Muscle layer of duodenum (tissue), 2 donors: Measurements from ENCODE around the gene FAM25C.
"Not testable (repeated sequence)": the region's sequence is repeated elsewhere in the genome, so short reads cannot be mapped to it uniquely, and the experiment has no call there.

ENCODE experiments used
- H3K27ac ChIP-seq: one replicate; pipeline ENCODE4 v1.7.0; 2013; ENCODE audit warnings: mild to moderate bottlenecking, low read length
- H3K27me3 ChIP-seq: one replicate; pipeline ENCODE4 v1.7.0; 2013; ENCODE audit warnings: low read depth, mild to moderate bottlenecking, control low read depth, low read length
- H3K36me3 ChIP-seq, 2 donors: one replicate each; pipeline ENCODE4 v1.7.0; 2013; ENCODE audit warnings: low read length in 2 of 2, control low read depth in 1 of 2, mild to moderate bottlenecking in 1 of 2; ENCODE audit not compliant: insufficient read depth in 2 of 2, control insufficient read depth in 1 of 2
- H3K4me1 ChIP-seq, 2 donors: one replicate each; pipeline ENCODE4 v1.7.0; 2013; ENCODE audit warnings: low read length in 2 of 2, mild to moderate bottlenecking in 2 of 2, control low read depth in 1 of 2, moderate library complexity in 1 of 2; ENCODE audit not compliant: insufficient read depth in 2 of 2, control insufficient read depth in 1 of 2
- H3K4me3 ChIP-seq, 2 donors: one replicate each; pipeline ENCODE4 v1.7.0; 2013; ENCODE audit warnings: low read length in 2 of 2, low read depth in 1 of 2, mild to moderate bottlenecking in 1 of 2
- H3K9me3 ChIP-seq, 2 donors: one replicate each; pipeline ENCODE4 v1.7.0; 2013; ENCODE audit warnings: low read length in 2 of 2, control low read depth in 1 of 2, mild to moderate bottlenecking in 1 of 2; ENCODE audit not compliant: control insufficient read depth in 1 of 2
- donor health status: healthy.

FAM25C gene

DNA sequence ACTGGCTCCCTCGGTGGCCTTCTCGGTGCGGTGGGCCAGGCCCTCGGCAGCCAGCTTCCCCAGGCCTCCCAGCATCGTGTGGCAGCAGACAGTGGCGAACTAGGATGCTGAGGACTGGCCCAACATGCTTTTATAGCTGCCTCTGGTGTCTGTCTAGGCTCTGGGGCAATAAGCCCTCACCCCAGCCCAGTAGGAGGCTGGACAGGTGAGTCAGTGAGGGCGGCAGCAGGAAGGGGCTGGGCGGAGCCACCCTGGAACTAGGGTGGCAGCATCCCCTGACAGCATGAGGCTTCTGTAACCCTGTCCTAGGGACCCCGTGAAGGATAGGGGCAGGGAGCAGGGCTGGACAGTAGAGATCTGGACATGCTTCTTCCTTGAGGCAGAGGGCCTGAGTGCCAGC lies at the start of gene FAM25C:
Gene FAM25C (minus strand): TSS at position 101 of the 400 bp plus-strand sequence. CDS start 26 bp downstream, at position 75.
- not testable (repeated sequence) for H3K27ac ChIP-seq, H3K4me1 ChIP-seq, H3K9me3 ChIP-seq, H3K36me3 ChIP-seq, H3K27me3 ChIP-seq, H3K4me3 ChIP-seq

DNA sequence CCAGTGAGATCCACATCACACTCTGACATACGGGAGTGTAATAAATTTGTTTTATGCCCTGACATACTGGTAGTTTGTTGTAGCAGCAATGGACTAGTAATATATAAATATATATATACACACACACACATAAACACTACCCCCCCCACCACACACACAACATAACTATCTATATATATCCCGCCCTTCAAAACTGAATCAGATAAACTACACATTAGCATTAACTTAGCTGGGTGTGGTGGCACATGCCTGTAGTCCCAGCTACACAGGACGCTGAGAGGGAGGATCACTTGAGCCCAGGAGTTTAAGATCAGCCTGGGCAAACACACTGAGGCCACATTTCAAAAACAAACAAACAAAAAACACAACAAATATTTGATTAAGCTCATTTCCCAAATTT lies 45.0 kb upstream of the FAM25C start:
- not testable (repeated sequence) for H3K36me3 ChIP-seq, H3K4me3 ChIP-seq, H3K9me3 ChIP-seq, H3K27ac ChIP-seq, H3K4me1 ChIP-seq, H3K27me3 ChIP-seq

DNA sequence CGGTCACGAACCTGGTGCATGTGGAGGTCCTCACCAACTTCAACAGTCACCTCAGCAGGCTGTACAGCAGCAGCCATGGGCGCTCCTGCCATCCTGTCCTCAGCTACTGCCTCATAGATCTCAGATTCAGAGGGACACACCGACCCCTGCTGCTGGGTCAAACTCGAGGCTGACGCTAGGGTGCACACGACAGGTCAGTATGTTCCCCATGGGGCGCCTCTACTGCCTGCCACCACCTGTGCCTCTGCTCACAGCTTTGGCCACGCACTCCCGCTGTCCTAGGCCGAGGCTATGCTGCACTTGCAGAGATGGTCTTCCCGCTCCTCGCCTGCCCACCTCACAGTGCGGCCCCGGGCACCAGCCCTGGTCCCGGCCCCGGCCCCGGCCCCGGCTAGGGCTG lies 31.8 kb upstream of the FAM25C start:
- not testable (repeated sequence) for H3K27me3 ChIP-seq, H3K36me3 ChIP-seq, H3K4me1 ChIP-seq, H3K4me3 ChIP-seq, H3K27ac ChIP-seq, H3K9me3 ChIP-seq

DNA sequence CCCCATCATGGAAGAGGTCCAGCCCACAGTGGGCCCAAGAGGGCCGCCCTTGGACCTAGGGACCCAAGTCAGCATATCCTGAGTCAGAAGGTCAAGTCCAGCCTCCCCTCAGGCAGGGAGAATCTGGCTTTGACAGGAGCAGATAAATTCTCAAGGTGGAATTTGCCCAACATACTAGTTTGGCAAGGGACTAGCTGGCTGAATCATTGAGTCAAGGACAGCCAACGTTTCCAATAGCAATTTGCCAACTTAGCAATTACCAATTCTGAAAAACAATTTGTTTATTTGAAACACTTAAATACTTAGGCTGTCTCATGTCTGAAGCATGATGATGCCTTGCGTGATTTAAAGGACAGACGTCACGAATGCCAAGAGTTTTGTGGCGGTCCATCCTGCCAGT lies 2.7 kb upstream of the FAM25C start:
- not testable (repeated sequence) for H3K27ac ChIP-seq, H3K4me3 ChIP-seq, H3K36me3 ChIP-seq, H3K4me1 ChIP-seq, H3K9me3 ChIP-seq, H3K27me3 ChIP-seq

- not testable (repeated sequence) for H3K27me3 ChIP-seq, H3K9me3 ChIP-seq, H3K4me3 ChIP-seq, H3K36me3 ChIP-seq, H3K27ac ChIP-seq, H3K4me1 ChIP-seq
Measured at GRCh38 chr10:47994045-47994444, 5.5 kb downstream of the FAM25C start.

GRCh38 chr10:47992560-47992959 lies 7.0 kb downstream of the FAM25C start:
- not testable (repeated sequence) for H3K27me3 ChIP-seq, H3K36me3 ChIP-seq, H3K4me3 ChIP-seq, H3K9me3 ChIP-seq, H3K4me1 ChIP-seq, H3K27ac ChIP-seq

DNA sequence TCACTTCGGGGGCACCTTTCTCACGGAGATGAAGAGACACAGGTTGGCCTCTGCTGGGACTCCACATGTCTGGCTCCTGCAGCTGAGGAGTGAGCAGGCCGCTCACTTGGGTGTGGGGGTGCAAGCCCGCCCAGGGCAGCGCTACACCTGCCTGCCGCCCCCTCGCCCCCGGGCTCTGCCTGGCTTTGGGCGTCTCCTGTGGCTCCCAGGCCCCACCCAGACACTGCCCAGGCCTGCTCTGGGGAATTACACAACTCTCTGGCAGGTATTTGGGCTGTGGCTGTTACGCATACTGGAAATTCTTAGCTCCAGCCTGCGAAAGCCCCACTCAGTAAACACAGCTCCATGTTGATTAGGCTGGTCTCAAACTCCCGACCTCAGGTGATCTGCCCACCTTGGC lies 7.9 kb downstream of the FAM25C start:
- not testable (repeated sequence) for H3K4me3 ChIP-seq, H3K36me3 ChIP-seq, H3K4me1 ChIP-seq, H3K9me3 ChIP-seq, H3K27ac ChIP-seq, H3K27me3 ChIP-seq

DNA sequence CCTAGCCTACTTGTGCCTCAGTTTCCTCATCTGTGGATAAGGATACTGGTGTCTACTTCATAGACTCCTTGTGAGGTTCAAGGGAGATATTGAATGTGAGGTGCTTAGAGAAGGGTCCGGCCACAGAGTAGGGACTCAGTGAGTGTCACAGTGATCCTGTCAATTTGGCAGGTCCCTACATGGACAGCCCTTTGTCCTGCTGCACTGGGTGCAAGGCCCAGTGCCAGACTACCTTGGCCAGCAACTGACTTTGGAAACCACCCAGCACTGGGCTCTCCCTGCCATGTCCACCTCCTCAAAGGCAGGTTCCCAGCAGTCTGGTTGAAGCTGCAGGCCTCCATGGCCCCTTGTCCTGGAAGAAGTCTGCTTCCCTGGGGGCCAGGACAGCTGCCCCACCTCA lies 9.5 kb downstream of the FAM25C start:
- H3K9me3 ChIP-seq, H3K36me3 ChIP-seq, H3K27me3 ChIP-seq, H3K4me1 ChIP-seq, H3K27ac ChIP-seq, H3K4me3 ChIP-seq: not testable (repeated sequence)

DNA sequence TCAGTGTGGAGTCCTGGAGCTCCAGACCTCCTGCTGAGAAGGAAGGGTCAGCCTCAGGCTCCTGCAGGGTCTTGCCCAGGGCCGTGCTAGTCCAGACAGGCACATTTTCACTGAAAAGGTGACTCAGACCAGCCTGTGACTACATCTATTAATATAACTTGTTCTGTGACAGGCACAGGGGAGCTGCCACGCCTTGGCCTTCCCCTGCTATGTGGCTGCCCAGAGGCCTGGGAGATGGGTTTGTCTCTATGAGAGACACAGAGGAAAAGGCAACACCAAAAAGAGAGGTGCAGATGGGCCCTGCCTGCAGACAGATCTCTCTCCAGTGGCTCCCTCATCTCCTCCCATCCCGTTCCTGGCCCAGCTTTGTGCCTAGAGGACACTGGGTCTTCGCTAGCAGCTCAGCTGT lies 10.0 kb downstream of the FAM25C start:
- H3K36me3 ChIP-seq, H3K4me1 ChIP-seq, H3K4me3 ChIP-seq, H3K27me3 ChIP-seq, H3K27ac ChIP-seq, H3K9me3 ChIP-seq: not testable (repeated sequence)

DNA sequence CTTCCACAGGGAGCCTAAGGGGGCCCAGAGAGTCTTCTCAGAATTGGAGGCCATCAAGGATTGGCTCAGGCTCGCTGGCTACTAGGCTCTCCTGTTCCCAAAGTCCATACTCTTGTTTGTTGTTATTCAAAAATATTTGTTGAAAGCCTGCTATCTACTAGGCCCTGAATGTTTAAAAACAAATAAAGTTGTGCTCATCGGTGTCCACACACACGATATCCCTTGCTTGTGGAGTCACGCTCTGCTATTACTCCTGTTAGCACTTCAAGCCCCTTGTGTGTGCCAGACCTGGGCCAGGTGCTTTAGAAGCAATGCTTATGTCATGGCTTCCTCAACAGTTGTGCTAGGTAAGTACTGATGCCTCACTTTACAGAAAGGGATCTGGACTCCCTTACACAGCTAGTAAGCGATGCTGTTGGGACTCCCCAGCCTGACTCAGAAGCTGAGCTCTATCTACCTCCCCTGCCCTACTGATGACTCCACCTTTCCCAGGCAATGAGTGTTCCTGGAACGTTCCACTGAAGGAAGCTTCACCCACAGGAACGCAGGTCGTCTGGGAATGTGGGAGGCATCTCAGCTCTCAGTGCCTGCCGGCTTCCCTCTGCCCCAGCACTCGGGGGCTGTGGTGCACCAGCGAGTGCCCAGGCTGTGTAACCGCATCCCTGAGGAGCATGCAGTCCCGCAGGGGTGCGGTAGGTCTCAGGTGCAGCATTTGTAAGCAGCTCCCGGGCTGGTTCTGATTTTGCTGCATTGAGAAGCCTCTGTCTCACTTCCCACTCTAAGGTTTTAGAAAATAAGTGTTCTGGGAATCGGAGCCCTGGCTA lies 10.7 kb downstream of the FAM25C start:
- not testable (repeated sequence) for H3K27ac ChIP-seq, H3K4me1 ChIP-seq, H3K9me3 ChIP-seq, H3K4me3 ChIP-seq, H3K27me3 ChIP-seq, H3K36me3 ChIP-seq

DNA sequence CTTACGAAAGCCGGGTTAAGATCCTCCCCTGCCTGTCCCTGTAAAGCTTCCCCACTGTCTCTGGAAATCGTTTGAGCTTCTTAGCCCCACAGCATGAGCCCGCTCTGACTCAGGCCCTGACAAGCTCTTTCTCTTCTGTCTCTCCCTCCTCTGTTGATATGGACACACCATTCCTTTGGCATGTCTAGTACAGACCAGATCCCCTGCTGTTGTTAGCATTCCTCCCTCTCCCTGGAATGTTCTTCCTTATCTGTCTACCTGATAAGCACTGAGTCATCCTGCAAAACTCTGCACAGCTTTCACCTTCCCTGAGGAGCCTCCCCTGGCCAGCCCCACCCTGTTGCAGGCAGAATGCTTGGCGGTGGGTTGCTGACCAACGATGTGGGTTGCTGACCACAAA lies 11.6 kb downstream of the FAM25C start:
- not testable (repeated sequence) for H3K27ac ChIP-seq, H3K27me3 ChIP-seq, H3K36me3 ChIP-seq, H3K4me1 ChIP-seq, H3K9me3 ChIP-seq, H3K4me3 ChIP-seq

DNA sequence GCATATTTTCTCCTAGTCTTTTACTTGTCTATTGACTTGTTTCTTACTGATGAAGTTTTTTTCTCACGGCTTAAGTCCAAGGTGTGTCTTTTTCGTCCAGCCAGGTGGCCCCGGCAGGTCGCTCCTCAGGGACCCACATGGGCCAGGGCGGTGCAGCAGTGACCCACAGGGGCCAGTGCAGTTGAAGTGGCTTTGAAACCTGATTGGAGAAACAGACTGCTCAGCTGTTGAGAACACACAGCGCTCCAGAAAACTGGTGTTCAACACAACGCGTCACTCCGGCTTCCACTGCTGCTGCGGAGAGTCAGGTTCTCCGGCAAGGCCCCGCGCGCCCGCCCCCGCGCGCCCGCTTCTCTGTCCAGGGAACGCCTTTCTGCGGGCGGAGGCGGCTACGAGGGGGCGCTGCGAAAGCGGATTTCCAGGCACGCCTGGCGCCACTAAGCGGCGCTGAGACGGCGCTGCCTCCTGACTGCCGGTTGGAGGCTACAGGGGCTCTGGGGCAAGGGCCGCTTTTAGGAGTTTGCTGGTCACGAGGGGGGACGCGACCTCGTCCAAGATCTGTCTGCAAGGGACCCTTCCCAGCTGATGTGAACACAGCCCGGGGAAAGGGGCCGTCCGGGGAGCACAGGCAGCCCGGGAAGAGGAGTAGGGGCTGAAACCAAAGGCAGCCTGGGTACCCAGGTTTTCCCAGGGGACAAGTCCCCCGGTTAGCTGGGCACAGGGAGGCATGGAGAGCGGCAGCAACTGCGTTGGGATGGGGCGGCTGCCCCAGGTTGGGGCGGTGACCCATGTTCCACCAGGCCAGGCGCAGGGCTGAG lies 13.0 kb downstream of the FAM25C start:
- H3K27ac ChIP-seq, H3K4me3 ChIP-seq: not testable (repeated sequence)

More for the DNA sequence above, 13.0 kb downstream of the FAM25C start:
- not testable (repeated sequence) for H3K36me3 ChIP-seq, H3K9me3 ChIP-seq, H3K4me1 ChIP-seq, H3K27me3 ChIP-seq
